ENCODE data around the gene MAG.

MAG gene

DNA sequence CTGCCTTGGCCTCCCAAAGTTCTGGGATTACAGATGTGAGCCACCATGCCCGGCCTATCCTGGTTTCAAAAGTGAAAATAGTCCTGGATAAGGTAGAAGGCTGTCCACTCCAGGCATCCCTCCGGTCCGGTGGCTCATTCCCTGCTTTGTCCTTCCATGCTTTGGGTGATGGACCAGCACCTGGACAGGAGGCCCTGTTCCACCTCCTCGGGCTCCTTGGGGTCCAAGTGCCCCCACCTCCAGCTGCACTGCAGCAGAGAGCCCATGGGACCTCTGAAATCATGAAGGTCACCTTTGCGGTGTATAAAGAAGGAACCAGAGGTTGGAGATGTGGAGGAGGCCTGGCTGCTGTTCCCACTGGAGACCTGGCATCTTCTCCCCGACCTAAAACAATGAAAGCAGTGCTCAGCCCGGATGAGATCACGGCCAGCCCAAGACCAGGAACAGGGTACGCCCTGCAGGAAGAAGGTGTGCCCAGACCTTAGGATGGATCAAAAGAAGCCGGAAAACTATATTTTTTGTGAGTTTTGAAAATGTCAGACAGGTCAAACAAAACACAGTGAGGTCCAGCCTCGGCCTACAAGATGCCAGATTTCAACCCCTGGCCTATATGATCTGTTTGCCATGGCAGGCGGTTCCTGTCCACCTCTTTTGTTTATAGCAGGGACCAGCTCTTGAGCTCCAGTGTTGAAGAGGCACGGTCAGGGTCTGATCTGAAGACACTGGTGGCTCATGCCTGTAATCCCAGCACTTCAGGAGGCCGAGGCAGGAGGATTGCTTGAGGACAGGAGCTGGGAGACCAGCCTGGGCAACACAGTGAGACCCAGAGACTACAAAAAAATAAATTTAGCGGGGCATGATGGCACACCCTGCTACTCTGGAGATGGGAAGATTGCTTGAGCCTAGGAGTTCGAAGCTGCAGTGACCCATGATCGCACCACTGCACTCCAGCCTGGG lies 37.3 kb upstream of the MAG start:
- Histone ChIP-seq H3K27me3 (ENCODE audit: control insufficient read depth, insufficient read depth, low read length) (no peaks in the 10 kb centered on the region), H3K9me3 (ENCODE audit: control insufficient read depth, insufficient read depth, low read length) (no peaks in the 10 kb centered on the region), H3K4me3 (ENCODE audit: low read length) (no peak overlapping the region), H3K4me1 (ENCODE audit: control insufficient read depth, insufficient read depth, low read length) (peaks cover 8% of the 10 kb centered on the region), H3K27ac (ENCODE audit: low read length) (no peak overlapping the region), H3K36me3 (ENCODE audit: control insufficient read depth, insufficient read depth, low read length) (peaks cover 17% of the 10 kb centered on the region)
- no CpG with 5 or more reads among the region's 17 CpGs for WGBS (ENCODE audit: insufficient coverage, insufficient read length)
- DNase-seq (ENCODE audit: low read depth, low spot score) = no peak

DNA sequence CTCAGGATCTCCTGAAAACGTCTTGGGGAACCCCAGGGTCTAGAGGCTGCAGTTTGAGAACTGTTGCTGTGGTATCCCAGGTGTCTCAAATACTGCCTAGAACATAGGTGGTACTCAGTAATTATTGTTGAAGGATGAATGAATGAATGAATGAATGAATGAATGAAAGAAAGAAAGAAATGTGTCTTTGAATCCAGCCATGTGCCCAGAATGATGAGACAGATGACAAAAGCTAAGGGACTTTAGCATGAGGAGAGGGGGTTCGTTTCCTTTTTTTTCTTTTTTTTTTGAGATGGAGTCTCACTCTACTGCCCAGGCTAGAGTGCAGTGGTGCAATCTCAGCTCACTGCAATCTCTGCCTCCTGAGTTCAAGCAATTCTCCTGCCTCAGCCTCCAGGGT lies 35.4 kb upstream of the MAG start:
- Histone ChIP-seq H3K36me3 (ENCODE audit: control insufficient read depth, insufficient read depth, low read length) (peaks cover 17% of the 10 kb centered on the region), H3K27ac (ENCODE audit: low read length) (no peak overlapping the region), H3K9me3 (ENCODE audit: control insufficient read depth, insufficient read depth, low read length) (no peaks in the 10 kb centered on the region), H3K27me3 (ENCODE audit: control insufficient read depth, insufficient read depth, low read length) (no peaks in the 10 kb centered on the region), H3K4me1 (ENCODE audit: control insufficient read depth, insufficient read depth, low read length) (peaks cover 2% of the 10 kb centered on the region), H3K4me3 (ENCODE audit: low read length) (no peak overlapping the region)
- WGBS (ENCODE audit: insufficient coverage, insufficient read length) = no CpG with 5 or more reads among the region's 2 CpGs
- no peak for DNase-seq (ENCODE audit: low read depth, low spot score)

GRCh38 chr19:35257113-35257461 lies 34.9 kb upstream of the MAG start:
- no peak overlapping the region for H3K4me3 ChIP-seq (ENCODE audit: low read length)
- WGBS (ENCODE audit: insufficient coverage, insufficient read length) = no CpG with 5 or more reads among the region's 9 CpGs

DNA sequence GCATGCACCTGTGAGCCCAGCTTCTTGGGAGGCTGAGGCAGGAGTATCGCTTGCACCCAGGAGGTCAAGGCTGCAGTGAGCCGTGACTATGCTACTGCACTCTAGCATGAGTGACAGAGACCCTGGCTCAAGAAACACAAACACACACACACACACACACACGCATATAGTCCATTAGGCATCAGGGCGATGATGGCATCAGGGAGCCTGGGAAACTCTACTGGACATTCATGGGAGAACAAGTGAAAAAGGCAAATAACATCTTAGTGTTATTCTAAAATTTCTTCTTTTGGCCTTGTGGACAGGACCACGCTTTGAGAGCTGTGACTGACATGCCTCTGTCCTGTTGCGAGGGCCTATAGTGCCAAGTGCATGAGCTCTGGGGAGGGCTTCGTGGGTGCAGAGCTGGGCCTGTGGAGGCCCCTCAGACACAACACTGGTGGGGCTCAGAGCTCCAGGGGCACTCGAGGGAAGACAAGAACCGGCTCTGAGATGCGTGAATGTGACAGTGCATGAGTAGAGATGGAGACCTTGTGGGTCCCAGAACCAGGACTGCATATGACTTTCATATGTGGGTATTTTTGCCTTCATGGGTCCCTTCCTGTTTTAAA lies 31.2 kb upstream of the MAG start:
- DNase-seq (ENCODE audit: low read depth, low spot score) = no peak
- Histone ChIP-seq H3K9me3 (ENCODE audit: control insufficient read depth, insufficient read depth, low read length) (no peaks in the 10 kb centered on the region), H3K27ac (ENCODE audit: low read length) (no peak overlapping the region), H3K36me3 (ENCODE audit: control insufficient read depth, insufficient read depth, low read length) (peaks cover 23% of the 10 kb centered on the region), H3K4me3 (ENCODE audit: low read length) (no peak overlapping the region), H3K4me1 (ENCODE audit: control insufficient read depth, insufficient read depth, low read length) (no peaks in the 10 kb centered on the region), H3K27me3 (ENCODE audit: control insufficient read depth, insufficient read depth, low read length) (no peaks in the 10 kb centered on the region)
- no CpG with 5 or more reads among the region's 10 CpGs for WGBS (ENCODE audit: insufficient coverage, insufficient read length)

More at GRCh38 chr19:35257113-35257461, 34.9 kb upstream of the MAG start:
- H3K36me3 ChIP-seq (ENCODE audit: control insufficient read depth, insufficient read depth, low read length) = peaks cover 22% of the 10 kb centered on the region
- no peak overlapping the region for H3K27ac ChIP-seq (ENCODE audit: low read length)
- H3K9me3 ChIP-seq (ENCODE audit: control insufficient read depth, insufficient read depth, low read length) = no peaks in the 10 kb centered on the region
- DNase-seq (ENCODE audit: low read depth, low spot score) = no peak
- no peaks in the 10 kb centered on the region for H3K27me3 ChIP-seq (ENCODE audit: control insufficient read depth, insufficient read depth, low read length)
- H3K4me1 ChIP-seq (ENCODE audit: control insufficient read depth, insufficient read depth, low read length) = peaks cover 2% of the 10 kb centered on the region

DNA sequence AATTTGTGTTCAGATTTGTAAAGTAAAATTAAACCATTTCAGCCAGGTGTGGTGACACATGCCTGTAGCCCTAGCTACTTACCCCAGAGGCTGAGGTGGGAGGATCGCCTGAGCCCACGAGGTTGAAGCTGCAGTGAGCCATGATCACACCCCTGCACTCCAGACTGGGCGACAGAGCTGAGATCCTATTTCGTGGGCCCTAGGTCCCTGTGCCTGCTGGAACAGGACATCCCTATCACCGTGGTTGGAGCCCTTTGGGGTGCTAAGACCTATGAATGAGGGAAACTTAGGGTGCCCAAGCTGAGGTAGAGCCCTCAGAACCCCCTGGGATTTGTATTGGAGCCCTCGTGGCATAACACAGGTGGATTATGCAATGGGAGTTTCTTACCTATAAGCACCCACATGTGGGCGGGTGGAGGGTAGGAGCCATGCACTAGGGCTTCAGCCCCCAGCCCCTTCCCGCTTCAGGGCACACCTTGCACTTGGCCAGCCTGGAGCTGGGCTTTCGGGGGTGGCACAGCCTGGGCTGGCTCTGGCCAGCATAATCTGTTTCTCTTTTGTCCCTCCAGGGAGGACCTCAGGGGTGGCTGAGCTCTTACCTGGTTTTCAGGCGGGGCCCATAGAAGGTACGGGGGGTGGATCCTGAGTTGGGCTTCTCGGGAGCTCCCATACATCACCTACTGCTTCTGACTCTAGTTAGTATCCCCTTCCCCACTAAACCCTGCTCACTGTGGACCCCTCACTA lies 30.4 kb upstream of the MAG start:
- Histone ChIP-seq H3K36me3 (ENCODE audit: control insufficient read depth, insufficient read depth, low read length) (peaks cover 23% of the 10 kb centered on the region), H3K27me3 (ENCODE audit: control insufficient read depth, insufficient read depth, low read length) (no peaks in the 10 kb centered on the region), H3K4me3 (ENCODE audit: low read length) (no peak overlapping the region), H3K27ac (ENCODE audit: low read length) (no peak overlapping the region), H3K4me1 (ENCODE audit: control insufficient read depth, insufficient read depth, low read length) (no peaks in the 10 kb centered on the region), H3K9me3 (ENCODE audit: control insufficient read depth, insufficient read depth, low read length) (no peaks in the 10 kb centered on the region)
- WGBS (ENCODE audit: insufficient coverage, insufficient read length) = no CpG with 5 or more reads among the region's 12 CpGs
- no peak for DNase-seq (ENCODE audit: low read depth, low spot score)

GRCh38 chr19:35262101-35262761 lies 29.7 kb upstream of the MAG start:
- no CpG with 5 or more reads among the region's 17 CpGs for WGBS (ENCODE audit: insufficient coverage, insufficient read length)
- Histone ChIP-seq H3K4me3 (ENCODE audit: low read length) (no peak overlapping the region), H3K36me3 (ENCODE audit: control insufficient read depth, insufficient read depth, low read length) (peaks cover 23% of the 10 kb centered on the region), H3K9me3 (ENCODE audit: control insufficient read depth, insufficient read depth, low read length) (no peaks in the 10 kb centered on the region), H3K27ac (ENCODE audit: low read length) (no peak overlapping the region), H3K4me1 (ENCODE audit: control insufficient read depth, insufficient read depth, low read length) (no peaks in the 10 kb centered on the region; the same call in 1 of the 2 replicates), H3K27me3 (ENCODE audit: control insufficient read depth, insufficient read depth, low read length) (no peaks in the 10 kb centered on the region)
- DNase-seq (ENCODE audit: low read depth, low spot score) = no peak

DNA sequence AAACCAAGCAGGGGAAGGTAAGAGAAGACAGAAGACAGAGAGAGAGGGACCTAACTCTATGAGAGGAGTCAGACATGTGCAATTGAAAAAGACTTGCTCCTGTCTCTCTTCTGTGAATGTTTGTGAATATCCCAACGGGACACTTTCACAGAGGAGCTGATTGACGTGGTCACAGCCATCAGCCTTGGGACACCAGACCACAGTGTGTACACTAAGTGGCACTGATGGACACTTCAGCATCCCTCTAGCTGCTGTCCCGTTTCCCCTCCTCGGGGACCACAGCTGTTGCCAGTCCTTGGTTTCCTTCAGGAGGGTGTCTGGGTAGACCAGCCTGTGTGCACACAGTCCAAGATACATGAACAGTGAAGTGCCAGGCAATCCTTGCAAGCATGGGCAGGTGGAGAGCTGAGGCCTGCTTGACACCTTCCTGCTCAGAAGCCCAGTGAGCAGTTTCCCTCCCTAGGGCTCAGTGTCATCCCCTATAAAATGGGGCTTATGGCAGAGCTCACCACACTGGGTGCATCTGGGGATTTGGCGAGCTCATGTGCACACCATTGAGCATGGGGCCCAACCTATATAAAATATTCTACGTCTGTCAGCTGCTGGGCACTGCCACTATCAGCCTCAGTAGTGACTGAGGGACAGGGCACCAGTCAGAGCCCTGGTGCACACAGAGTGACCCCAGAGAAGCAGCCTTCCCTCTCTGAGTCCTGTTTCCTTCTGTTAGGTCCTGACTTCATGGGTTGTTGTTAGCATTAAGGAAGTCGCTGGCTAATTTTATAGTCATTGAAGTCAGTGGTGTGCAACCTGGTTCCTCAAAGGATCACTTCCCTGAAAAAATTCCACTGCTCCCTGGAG lies 27.5 kb upstream of the MAG start:
- peaks cover 23% of the 10 kb centered on the region for H3K36me3 ChIP-seq (ENCODE audit: control insufficient read depth, insufficient read depth, low read length)
- no peak for DNase-seq (ENCODE audit: low read depth, low spot score)

GRCh38 chr19:35265126-35265899 lies 26.6 kb upstream of the MAG start:
- Histone ChIP-seq H3K4me1 (ENCODE audit: control insufficient read depth, insufficient read depth, low read length) (peaks cover 1% of the 10 kb centered on the region; the same call in 1 of the 2 replicates), H3K9me3 (ENCODE audit: control insufficient read depth, insufficient read depth, low read length) (no peaks in the 10 kb centered on the region), H3K27ac (ENCODE audit: low read length) (no peak overlapping the region), H3K27me3 (ENCODE audit: control insufficient read depth, insufficient read depth, low read length) (no peaks in the 10 kb centered on the region), H3K4me3 (ENCODE audit: low read length) (no peak overlapping the region), H3K36me3 (ENCODE audit: control insufficient read depth, insufficient read depth, low read length) (peaks cover 21% of the 10 kb centered on the region)
- no peak for DNase-seq (ENCODE audit: low read depth, low spot score)
- no CpG with 5 or more reads among the region's 6 CpGs for WGBS (ENCODE audit: insufficient coverage, insufficient read length)

More for the DNA sequence above, 27.5 kb upstream of the MAG start:
- H3K4me3 ChIP-seq (ENCODE audit: low read length) = no peak overlapping the region
- no peaks in the 10 kb centered on the region for H3K27me3 ChIP-seq (ENCODE audit: control insufficient read depth, insufficient read depth, low read length)
- no peak overlapping the region for H3K27ac ChIP-seq (ENCODE audit: low read length)
- no CpG with 5 or more reads among the region's 7 CpGs for WGBS (ENCODE audit: insufficient coverage, insufficient read length)
- no peaks in the 10 kb centered on the region for H3K9me3 ChIP-seq (ENCODE audit: control insufficient read depth, insufficient read depth, low read length)
- no peaks in the 10 kb centered on the region; the same call in 1 of the 2 replicates for H3K4me1 ChIP-seq (ENCODE audit: control insufficient read depth, insufficient read depth, low read length)

- Histone ChIP-seq H3K27me3 (ENCODE audit: control insufficient read depth, insufficient read depth, low read length) (no peaks in the 10 kb centered on the region), H3K4me1 (ENCODE audit: control insufficient read depth, insufficient read depth, low read length) (peaks cover 1% of the 10 kb centered on the region; the same call in 1 of the 2 replicates), H3K27ac (ENCODE audit: low read length) (no peak overlapping the region), H3K9me3 (ENCODE audit: control insufficient read depth, insufficient read depth, low read length) (no peaks in the 10 kb centered on the region), H3K4me3 (ENCODE audit: low read length) (no peak overlapping the region), H3K36me3 (ENCODE audit: control insufficient read depth, insufficient read depth, low read length) (peaks cover 24% of the 10 kb centered on the region)
- WGBS (ENCODE audit: insufficient coverage, insufficient read length) = no CpG with 5 or more reads among the region's 10 CpGs
- no peak for DNase-seq (ENCODE audit: low read depth, low spot score)
Measured at GRCh38 chr19:35265900-35266519, 26.0 kb upstream of the MAG start.
